ENCODE results near the gene UXS1. TPM values are rescaled to one million over a fixed set of nuclear protein-coding genes. Genes with fewer than 3 reads are reported as not detected.

UXS1 gene
- total and polyA plus RNA-seq, 2 of the 8 experiments (the other 6 are each of a cell fraction or from before 2014, with no cell fraction given) = 44.5 to 63.4 TPM

DNA sequence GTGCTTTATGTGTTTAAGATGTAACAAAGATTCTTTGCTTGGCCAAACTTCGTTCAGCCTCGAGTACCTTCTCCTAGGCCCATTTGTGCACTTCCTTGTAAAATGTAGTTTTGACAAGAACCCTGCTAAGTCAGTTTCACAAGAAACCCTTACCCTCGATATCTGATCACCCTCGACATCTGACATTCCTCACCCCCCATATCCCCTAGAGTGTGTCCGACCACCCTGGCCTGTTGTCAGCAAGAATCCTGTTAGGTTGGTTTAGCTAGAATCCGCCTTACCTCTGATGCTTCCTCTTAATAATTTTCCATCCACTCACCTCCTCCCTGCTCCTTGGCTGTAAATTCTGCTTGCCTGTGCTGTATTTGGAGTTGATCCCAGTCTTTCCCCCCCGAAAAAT, 85.3 kb downstream of the UXS1 start (continued):
- TF ChIP-seq E2F6 (IDR thresholded peaks at IDR 0.05) (no peak), RXRA (IDR thresholded peaks at IDR 0.05; ENCODE audit: insufficient read depth, low read depth, low read length) (no peak), TCF12 (IDR thresholded peaks at IDR 0.05; ENCODE audit: low read depth, low read length) (no peak)

Measured in H1 (cell line).